Measurements from ENCODE around the gene LGR4.
"Not testable (repeated sequence)": the region's sequence is repeated elsewhere in the genome, so short reads cannot be mapped to it uniquely, and the experiment has no call there.

The LGR4 gene

DNA sequence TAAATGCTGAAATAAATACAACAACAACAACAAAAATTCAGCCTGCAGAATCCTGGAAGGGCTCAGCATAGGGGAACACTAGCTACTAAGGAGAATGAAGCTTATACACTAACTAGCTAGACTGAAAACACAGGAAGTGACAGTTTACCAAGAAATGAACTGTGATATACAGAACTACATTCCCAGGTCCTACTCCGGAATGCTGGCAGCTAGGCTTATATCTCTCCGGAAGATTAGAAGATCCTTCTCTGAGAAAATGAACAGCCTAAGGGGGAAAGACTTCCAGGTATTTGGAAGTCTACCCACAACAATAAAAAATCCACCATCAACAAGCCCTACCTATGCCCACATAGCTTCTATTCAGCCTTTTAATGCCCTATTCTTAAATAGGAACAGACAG is 140.6 kb downstream of the LGR4 start:
- DNase-seq: no peak

- DNase-seq: no peak
Measured at GRCh38 chr11:27330633-27331270, 141.8 kb downstream of the LGR4 start.

GRCh38 chr11:27329867-27330632 is 142.5 kb downstream of the LGR4 start:
- no peak for DNase-seq

DNA sequence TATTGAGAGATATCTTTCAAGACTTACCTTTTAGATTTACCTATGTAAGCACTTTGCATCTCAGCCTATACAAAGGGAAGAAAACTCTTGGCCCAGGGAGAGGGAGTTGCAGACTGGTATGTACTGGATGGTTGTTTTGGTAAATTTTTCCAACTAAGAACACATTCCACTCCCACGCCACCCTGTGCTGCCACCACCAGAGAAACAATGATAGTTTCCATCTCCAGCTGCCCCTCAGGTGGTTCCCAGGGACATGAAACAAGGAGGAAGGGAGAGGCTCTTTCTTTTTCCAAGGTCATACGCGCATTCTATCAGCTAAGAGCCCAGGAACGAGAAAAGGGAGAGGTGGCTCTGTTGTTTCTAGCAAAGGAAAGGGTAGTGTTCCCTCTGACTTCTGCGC is 144.0 kb downstream of the LGR4 start:
- no peak for DNase-seq

- DNase-seq: not testable (repeated sequence)
Measured at GRCh38 chr11:27327064-27327463, 145.5 kb downstream of the LGR4 start.

- DNase-seq: not testable (repeated sequence)
Measured at GRCh38 chr11:27322196-27322595, 150.4 kb downstream of the LGR4 start.

- not testable (repeated sequence) for DNase-seq
Measured at GRCh38 chr11:27321340-27321739, 151.2 kb downstream of the LGR4 start.

GRCh38 chr11:27319072-27319471 is 153.5 kb downstream of the LGR4 start:
- DNase-seq: no peak

DNA sequence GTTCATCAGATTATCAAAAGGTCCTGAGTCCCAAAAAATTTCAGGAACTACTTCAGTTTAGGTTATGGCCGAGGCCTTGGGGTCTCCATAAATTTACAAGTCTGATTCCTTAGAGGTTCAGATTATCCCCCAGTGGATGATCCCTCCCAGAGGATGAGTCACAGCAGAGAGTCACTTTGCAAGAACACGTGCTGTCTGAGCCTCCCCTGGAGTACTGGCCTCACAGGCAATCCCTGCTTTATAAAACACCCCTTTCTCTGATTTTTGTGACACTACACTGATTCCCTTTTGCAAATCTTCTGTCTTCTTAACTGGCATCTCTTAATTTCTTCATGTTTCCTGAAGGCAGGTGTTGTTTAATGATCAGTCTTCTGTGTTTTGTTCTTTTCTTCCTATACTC is 154.8 kb downstream of the LGR4 start:
- DNase-seq: no peak
